Activated CD4-positive, alpha-beta T cell treated with anti-CD3 and anti-CD28 coated beads, Interleukin-2, amount 50 U/mL, for 16 hours (primary cell): ENCODE results near the gene FAM236C.
"Not testable (repeated sequence)": the region's sequence is repeated elsewhere in the genome, so short reads cannot be mapped to it uniquely, and the experiment has no call there.

Experiments used
- DNase-seq: peaks from one replicate; pipeline ENCODE4 v3.0.0-alpha.2; 2020

Gene FAM236C

DNA sequence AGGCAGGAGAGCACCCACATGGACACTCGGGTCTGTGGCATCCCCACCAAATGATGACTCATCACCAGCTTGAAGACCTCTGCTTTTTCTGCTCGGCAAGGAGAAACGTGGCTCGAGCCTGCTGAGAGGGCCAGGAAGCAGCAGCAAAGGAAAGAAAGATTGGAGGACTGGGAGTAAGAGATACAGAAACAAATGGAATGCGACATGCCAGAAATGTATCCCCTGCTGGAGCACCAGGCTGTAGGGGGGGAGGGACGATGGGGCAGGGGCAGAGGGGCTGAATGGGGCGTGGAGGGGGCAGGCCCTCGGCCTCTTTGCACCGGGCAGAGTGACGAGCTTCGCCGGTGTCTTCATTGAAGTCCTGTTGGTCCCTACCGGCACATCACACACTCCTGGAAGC lies at the start of gene FAM236C:
TSS of gene FAM236C (plus strand) at position 301 of the 400 bp plus-strand sequence. CDS start 100 bp downstream, outside the sequence.
- not testable (repeated sequence) for DNase-seq

- not testable (repeated sequence) for DNase-seq
Observed at GRCh38 chrX:72882898-72883297, 29.5 kb upstream of the FAM236C start.

GRCh38 chrX:72889740-72890139 lies 22.7 kb upstream of the FAM236C start:
- DNase-seq: not testable (repeated sequence)

GRCh38 chrX:72916096-72916495 lies 3.7 kb downstream of the FAM236C start:
- DNase-seq: not testable (repeated sequence)

DNA sequence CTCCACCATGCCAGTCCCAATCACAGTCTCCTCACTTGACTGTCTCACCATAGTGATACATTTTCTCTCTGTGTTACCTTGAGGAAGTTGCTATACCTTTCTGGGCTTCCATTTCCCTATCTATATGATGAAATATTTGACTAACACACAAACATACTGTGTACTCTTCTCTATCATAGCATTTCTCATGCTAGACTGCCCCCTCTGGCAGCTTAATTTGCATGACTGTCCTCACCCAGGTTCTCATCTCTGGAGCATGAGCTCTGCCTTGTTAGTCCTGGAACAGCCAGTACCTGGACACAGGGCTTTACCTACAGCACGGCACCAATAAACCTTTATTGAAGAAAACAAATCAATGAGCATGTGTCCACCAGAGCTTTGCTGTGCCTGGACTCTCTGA lies 19.9 kb downstream of the FAM236C start:
- not testable (repeated sequence) for DNase-seq

DNA sequence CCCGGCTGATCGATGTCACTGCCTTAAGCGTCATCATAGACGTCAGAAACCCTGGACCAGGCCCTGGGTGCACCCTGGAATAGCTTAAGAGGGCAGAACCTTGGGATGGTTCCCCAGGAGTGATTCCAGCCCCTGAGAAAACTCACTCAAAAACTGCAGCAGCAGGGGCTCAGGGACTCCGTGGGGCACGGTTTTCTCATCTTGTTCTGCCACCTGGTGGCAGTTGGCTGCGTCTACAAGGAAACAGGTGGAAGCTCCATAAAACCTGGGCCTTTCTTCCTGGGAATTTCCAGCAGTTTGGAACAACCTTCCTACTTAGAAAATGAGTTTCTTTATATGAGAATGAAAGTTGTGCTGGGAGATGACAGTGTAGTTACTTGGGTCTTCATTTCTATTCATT lies 24.0 kb downstream of the FAM236C start:
- not testable (repeated sequence) for DNase-seq

DNA sequence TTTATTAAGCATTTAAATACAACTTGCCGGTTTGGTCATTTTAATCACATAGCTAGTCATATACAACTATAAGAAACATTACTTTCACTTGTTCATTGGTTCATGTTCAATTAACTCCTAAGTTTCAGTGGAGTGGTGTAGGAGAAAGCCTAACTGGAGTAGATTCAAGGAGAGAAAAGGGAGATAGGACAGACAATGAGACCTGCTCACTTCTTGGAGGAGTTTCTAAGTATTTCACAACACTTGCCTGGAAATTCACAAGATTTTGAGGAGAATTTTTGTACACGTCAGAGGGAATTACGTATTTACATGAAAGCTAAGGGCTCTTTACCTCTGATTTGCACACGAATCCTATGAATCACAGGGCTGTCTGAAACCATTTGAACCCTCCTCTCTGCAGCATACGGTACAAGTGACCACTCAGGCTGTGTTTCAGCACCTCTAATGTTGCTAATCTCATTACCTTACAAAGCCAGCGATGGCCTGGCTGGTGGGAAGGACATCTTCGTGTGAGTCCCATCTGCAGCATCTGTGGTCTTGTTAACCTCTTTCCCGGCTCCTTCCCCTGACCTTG lies 24.6 kb downstream of the FAM236C start:
- DNase-seq: not testable (repeated sequence)

- DNase-seq: not testable (repeated sequence)
Observed at GRCh38 chrX:72937906-72938305, 25.5 kb downstream of the FAM236C start, which contains the start of gene FAM236A. TSS of gene FAM236A (plus strand) at chrX:72938206. CDS start at chrX:72938263, 57 bp downstream.

- not testable (repeated sequence) for DNase-seq
Observed at GRCh38 chrX:72942272-72942671, 29.9 kb downstream of the FAM236C start.

GRCh38 chrX:72943035-72943818 lies 30.8 kb downstream of the FAM236C start:
- DNase-seq: not testable (repeated sequence)

DNA sequence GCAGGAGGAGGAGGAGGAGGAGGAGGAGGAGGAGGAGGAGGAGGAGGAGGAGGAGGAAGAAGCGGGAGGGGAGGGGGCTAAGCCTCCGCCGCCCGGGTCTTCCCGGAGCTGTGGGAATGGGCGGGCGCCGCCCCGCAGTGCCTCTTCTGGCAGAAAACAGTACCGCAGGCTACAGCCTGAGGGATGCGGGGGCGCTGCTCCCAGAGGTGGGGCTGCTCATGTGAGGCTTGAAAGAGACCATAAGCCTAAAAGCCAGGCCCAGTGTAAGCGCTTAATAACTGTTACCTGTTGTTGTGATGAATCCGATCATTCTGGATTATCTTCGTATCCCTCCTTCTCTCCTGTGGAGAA lies 31.4 kb downstream of the FAM236C start, which contains the start of gene DMRTC1:
TSS of gene DMRTC1 (minus strand) at position 19 of the 351 bp plus-strand sequence. CDS start 68,143 bp downstream, outside the sequence.
- DNase-seq: not testable (repeated sequence)

GRCh38 chrX:72959971-72960370 lies 47.6 kb downstream of the FAM236C start:
- DNase-seq: not testable (repeated sequence)
